WTC11 (cell line): ENCODE measurements around the gene ZC3H13. TPM values are rescaled to one million over a fixed set of nuclear protein-coding genes. Genes with fewer than 3 reads are reported as not detected.

Source experiments
- ATAC-seq: fragments of 200-7000 bp; cut with Tn5 transposase; 2 replicates; pipeline ENCODE4 v1.10.0; 2021; ENCODE audit warnings: mild to moderate bottlenecking, moderate library complexity
- CTCF ChIA-PET: fragments of 300-600 bp; sonication (Branson Sonifier 250); formaldehyde crosslinking; loops from one replicate; lab custom pipeline; 2021; ENCODE audit warnings: antibody characterized with exemption; lab: Charles Lee
- POLR2A ChIA-PET: fragments of 350-600 bp; sonication (Branson Sonifier 250); formaldehyde crosslinking; loops from one replicate; lab custom pipeline; 2021; ENCODE audit warnings: antibody characterized with exemption; lab: Charles Lee
- DNase-seq: peaks from one replicate; pipeline ENCODE4 v3.0.0; 2021; ENCODE audit warnings: low spot score
- H3K27ac Mint-ChIP-seq: 2 replicates; pipeline ENCODE4 v1.8.0; 2021; ENCODE audit warnings: mixed read lengths
- H3K27me3 Mint-ChIP-seq: 2 replicates; pipeline ENCODE4 v1.8.0; 2021; ENCODE audit warnings: low read depth, mild to moderate bottlenecking, moderate library complexity, mixed read lengths
- H3K36me3 Mint-ChIP-seq: 2 replicates; pipeline ENCODE4 v1.8.0; 2021; ENCODE audit warnings: mixed read lengths
- H3K4me1 Mint-ChIP-seq: 2 replicates; pipeline ENCODE4 v1.8.0; 2022; ENCODE audit warnings: mixed read lengths
- H3K4me3 Mint-ChIP-seq: 2 replicates; pipeline ENCODE4 v1.8.0; 2021; ENCODE audit warnings: mild to moderate bottlenecking, moderate library complexity, mixed read lengths
- H3K9me3 Mint-ChIP-seq: 2 replicates; pipeline ENCODE4 v1.8.0; 2021; ENCODE audit warnings: mixed read lengths
- AFF4 ChIP-seq: sonication (generic); formaldehyde crosslinking; IDR thresholded peaks from 2 replicates; pipeline ENCODE4 v1.8.1; 2023; ENCODE audit warnings: mild to moderate bottlenecking, missing genetic modification reagents, borderline replicate concordance
- ATF1 ChIP-seq: sonication (generic); formaldehyde crosslinking; IDR thresholded peaks from 2 replicates; pipeline ENCODE4 v1.8.1; 2023; ENCODE audit warnings: mild to moderate bottlenecking, moderate library complexity, missing genetic modification reagents
- ATF6 ChIP-seq: sonication (generic); formaldehyde crosslinking; IDR thresholded peaks from 2 replicates; pipeline ENCODE4 v1.8.1; 2023; ENCODE audit warnings: mild to moderate bottlenecking, missing genetic modification reagents
- CBFB ChIP-seq: sonication (generic); formaldehyde crosslinking; IDR thresholded peaks from 2 replicates; pipeline ENCODE4 v1.8.1; 2022; ENCODE audit warnings: mild to moderate bottlenecking, low read depth, missing genetic modification reagents
- CREM ChIP-seq: sonication (generic); formaldehyde crosslinking; IDR thresholded peaks from 2 replicates; pipeline ENCODE4 v1.8.1; 2022; ENCODE audit warnings: mild to moderate bottlenecking, missing genetic modification reagents, moderate library complexity
- FOXJ3 ChIP-seq: sonication (generic); formaldehyde crosslinking; IDR thresholded peaks from 2 replicates; pipeline ENCODE4 v1.9.0; 2021; ENCODE audit warnings: missing genetic modification reagents, mild to moderate bottlenecking, borderline replicate concordance
- HMGA2 ChIP-seq: fragments of 250-450 bp; sonication (Bioruptor Pico); IDR thresholded peaks from 2 replicates; pipeline ENCODE4 v1.4.0; 2021; ENCODE audit warnings: mild to moderate bottlenecking, moderate library complexity
- IRF2 ChIP-seq: sonication (generic); formaldehyde crosslinking; IDR thresholded peaks from 2 replicates; pipeline ENCODE4 v1.8.0; 2022; ENCODE audit warnings: low read depth, missing genetic modification reagents, borderline replicate concordance
- JUN ChIP-seq: sonication (generic); formaldehyde crosslinking; IDR thresholded peaks from 2 replicates; pipeline ENCODE4 v1.8.0; 2023; ENCODE audit warnings: mild to moderate bottlenecking, missing genetic modification reagents
- NFE2L1 ChIP-seq: sonication (generic); formaldehyde crosslinking; IDR thresholded peaks from 2 replicates; pipeline ENCODE4 v1.8.1; 2023; ENCODE audit warnings: missing genetic modification reagents
- SOX15 ChIP-seq: fragments of 250-450 bp; sonication (Bioruptor Pico); IDR thresholded peaks from 2 replicates; pipeline ENCODE4 v1.9.0; 2021; ENCODE audit warnings: mild to moderate bottlenecking
- TP53 ChIP-seq: sonication (generic); formaldehyde crosslinking; IDR thresholded peaks from 2 replicates; pipeline ENCODE4 v1.8.1; 2023; ENCODE audit warnings: mild to moderate bottlenecking, missing genetic modification reagents
- ZSCAN18 ChIP-seq: fragments of 250-450 bp; sonication (Bioruptor Pico); IDR thresholded peaks from 2 replicates; pipeline ENCODE4 v2.1.2; 2022; ENCODE audit warnings: mild to moderate bottlenecking, moderate library complexity
- total RNA-seq: library from RNA; stranded (reverse); gene quantifications from 3 replicates; pipeline ENCODE4 v1.2.3, GENCODE V29; 2021
- TF ChIP-seq, protein P1 (sequence below): sonication (generic); formaldehyde crosslinking; IDR thresholded peaks from 2 replicates; pipeline ENCODE4 v1.8.1; 2023; ENCODE audit warnings: mild to moderate bottlenecking, missing genetic modification reagents, moderate library complexity
- TF ChIP-seq, protein P2 (sequence below): sonication (generic); formaldehyde crosslinking; IDR thresholded peaks from 2 replicates; pipeline ENCODE4 v1.8.0; 2022; ENCODE audit warnings: mild to moderate bottlenecking, missing genetic modification reagents
- TF ChIP-seq, protein P3 (sequence below): sonication (generic); formaldehyde crosslinking; conservative IDR thresholded peaks from 2 replicates; pipeline ENCODE4 v1.8.1; 2023; ENCODE audit warnings: mild to moderate bottlenecking, low read depth, missing genetic modification reagents, moderate library complexity

The ZC3H13 gene
- total RNA-seq, 1 experiment from 2014 or later, result 49.7 TPM

DNA sequence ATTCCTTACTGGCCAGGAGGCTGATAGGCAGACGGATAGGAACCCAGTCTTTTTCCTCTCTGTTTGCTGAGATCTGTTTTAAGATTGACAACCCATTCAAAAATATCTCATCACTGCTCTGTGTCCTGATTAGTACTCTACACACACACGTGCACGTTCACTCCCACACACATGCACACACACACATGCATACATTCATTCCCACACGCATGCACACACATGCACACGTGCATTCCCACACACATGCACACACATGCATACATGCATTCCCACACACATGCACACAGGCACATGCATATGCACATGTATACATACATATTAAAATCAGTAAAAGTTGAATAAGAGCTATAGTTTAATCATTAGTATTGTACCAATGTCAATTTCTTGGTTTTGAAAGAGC lies 120.4 kb downstream of the ZC3H13 start:
- no peaks in the 10 kb centered on the region for H3K36me3 Mint-ChIP-seq
- H3K27me3 Mint-ChIP-seq, result no peaks in the 10 kb centered on the region
- H3K9me3 Mint-ChIP-seq, result no peaks in the 10 kb centered on the region
- DNase-seq (no peak), ATAC-seq (no peak)
- no peaks in the 10 kb centered on the region for H3K4me1 Mint-ChIP-seq
- POLR2A ChIA-PET, result no interaction called here
- CTCF ChIA-PET, result no interaction called here
- no peak overlapping the region for H3K4me3 Mint-ChIP-seq
- H3K27ac Mint-ChIP-seq, result no peak overlapping the region
- TF ChIP-seq HMGA2 (no peak), CBFB (CRISPR knock-in tag) (no peak), ZSCAN18 (CRISPR knock-in tag) (no peak), TP53 (CRISPR knock-in tag) (no peak), FOXJ3 (CRISPR knock-in tag) (no peak), JUN (CRISPR knock-in tag) (no peak), ATF6 (no peak), IRF2 (CRISPR knock-in tag) (no peak), AFF4 (CRISPR knock-in tag) (no peak)
- TF ChIP-seq, protein P1, sequence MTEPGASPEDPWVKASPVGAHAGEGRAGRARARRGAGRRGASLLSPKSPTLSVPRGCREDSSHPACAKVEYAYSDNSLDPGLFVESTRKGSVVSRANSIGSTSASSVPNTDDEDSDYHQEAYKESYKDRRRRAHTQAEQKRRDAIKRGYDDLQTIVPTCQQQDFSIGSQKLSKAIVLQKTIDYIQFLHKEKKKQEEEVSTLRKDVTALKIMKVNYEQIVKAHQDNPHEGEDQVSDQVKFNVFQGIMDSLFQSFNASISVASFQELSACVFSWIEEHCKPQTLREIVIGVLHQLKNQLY (CRISPR knock-in tag), result no peak
- TF ChIP-seq, protein P2, sequence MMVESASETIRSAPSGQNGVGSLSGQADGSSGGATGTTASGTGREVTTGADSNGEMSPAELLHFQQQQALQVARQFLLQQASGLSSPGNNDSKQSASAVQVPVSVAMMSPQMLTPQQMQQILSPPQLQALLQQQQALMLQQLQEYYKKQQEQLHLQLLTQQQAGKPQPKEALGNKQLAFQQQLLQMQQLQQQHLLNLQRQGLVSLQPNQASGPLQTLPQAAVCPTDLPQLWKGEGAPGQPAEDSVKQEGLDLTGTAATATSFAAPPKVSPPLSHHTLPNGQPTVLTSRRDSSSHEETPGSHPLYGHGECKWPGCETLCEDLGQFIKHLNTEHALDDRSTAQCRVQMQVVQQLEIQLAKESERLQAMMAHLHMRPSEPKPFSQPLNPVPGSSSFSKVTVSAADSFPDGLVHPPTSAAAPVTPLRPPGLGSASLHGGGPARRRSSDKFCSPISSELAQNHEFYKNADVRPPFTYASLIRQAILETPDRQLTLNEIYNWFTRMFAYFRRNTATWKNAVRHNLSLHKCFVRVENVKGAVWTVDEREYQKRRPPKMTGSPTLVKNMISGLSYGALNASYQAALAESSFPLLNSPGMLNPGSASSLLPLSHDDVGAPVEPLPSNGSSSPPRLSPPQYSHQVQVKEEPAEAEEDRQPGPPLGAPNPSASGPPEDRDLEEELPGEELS (CRISPR knock-in tag), result no peak
- TF ChIP-seq, protein P3, sequence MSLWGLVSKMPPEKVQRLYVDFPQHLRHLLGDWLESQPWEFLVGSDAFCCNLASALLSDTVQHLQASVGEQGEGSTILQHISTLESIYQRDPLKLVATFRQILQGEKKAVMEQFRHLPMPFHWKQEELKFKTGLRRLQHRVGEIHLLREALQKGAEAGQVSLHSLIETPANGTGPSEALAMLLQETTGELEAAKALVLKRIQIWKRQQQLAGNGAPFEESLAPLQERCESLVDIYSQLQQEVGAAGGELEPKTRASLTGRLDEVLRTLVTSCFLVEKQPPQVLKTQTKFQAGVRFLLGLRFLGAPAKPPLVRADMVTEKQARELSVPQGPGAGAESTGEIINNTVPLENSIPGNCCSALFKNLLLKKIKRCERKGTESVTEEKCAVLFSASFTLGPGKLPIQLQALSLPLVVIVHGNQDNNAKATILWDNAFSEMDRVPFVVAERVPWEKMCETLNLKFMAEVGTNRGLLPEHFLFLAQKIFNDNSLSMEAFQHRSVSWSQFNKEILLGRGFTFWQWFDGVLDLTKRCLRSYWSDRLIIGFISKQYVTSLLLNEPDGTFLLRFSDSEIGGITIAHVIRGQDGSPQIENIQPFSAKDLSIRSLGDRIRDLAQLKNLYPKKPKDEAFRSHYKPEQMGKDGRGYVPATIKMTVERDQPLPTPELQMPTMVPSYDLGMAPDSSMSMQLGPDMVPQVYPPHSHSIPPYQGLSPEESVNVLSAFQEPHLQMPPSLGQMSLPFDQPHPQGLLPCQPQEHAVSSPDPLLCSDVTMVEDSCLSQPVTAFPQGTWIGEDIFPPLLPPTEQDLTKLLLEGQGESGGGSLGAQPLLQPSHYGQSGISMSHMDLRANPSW (CRISPR knock-in tag), result no peak

- H3K4me1 Mint-ChIP-seq, result no peaks in the 10 kb centered on the region
- DNase-seq (no peak), ATAC-seq (no peak)
- ChIA-PET POLR2A (no interaction called here), CTCF (no interaction called here)
- no peaks in the 10 kb centered on the region for H3K9me3 Mint-ChIP-seq
- no peaks in the 10 kb centered on the region for H3K36me3 Mint-ChIP-seq
- H3K4me3 Mint-ChIP-seq, result no peak overlapping the region
- no peaks in the 10 kb centered on the region for H3K27me3 Mint-ChIP-seq
- no peak overlapping the region for H3K27ac Mint-ChIP-seq
- TF ChIP-seq, protein P2 (CRISPR knock-in tag), result no peak
- TF ChIP-seq JUN (CRISPR knock-in tag) (no peak), ATF1 (CRISPR knock-in tag) (no peak), NFE2L1 (CRISPR knock-in tag) (no peak), CREM (no peak), SOX15 (no peak)
Observed at GRCh38 chr13:45931211-45931610, 121.3 kb downstream of the ZC3H13 start.
